ENCODE measurements around the gene HADHA. TPM values are rescaled to one million over a fixed set of nuclear protein-coding genes. Genes with fewer than 3 reads are reported as not detected.

The HADHA gene
- total and polyA plus RNA-seq, 2 donors (not counting 1 experiment from before 2014, with no cell fraction given): 29.8 to 96.7 TPM

DNA sequence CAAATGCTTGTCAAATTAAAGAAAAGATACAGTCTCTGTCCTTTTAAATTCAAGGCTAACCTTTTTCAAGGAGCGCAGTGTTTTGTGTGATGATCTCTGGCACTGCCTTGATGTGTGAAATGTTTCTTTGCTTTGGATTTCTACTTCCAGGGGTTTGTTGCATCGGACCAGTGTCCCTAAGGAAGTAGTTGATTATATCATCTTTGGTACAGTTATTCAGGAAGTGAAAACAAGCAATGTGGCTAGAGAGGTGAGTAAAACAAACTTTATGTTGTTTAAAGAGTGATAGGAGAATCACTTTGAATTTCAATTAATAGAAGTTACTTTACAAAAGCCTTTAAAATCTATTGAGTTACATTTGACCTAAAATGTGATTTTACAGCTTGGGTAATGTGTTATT lies 29.1 kb upstream of the HADHA start:
- ChIA-PET CTCF (interaction anchor here (0.9 kb wide), 1 partner anchor 185 kb away, joined by 3 read pairs; no protein-coding TSS in a partner anchor), POLR2A (no interaction called here)
- no peaks in the 10 kb centered on the region for H4K20me1 ChIP-seq (ENCODE audit: control insufficient read depth, insufficient read depth, low read length, poor library complexity, severe bottlenecking)
- Mint-ChIP-seq H3K27ac (no peak overlapping the region), H3K9me3 (ENCODE audit: insufficient read depth) (no peaks in the 10 kb centered on the region), H3K4me1 (peaks cover 17% of the 10 kb centered on the region), H3K27me3 (no peaks in the 10 kb centered on the region), H3K4me3 (no peak overlapping the region)
- no peak overlapping the region for H3K9ac ChIP-seq (ENCODE audit: low read length)
- H3K4me3 ChIP-seq (ENCODE audit: control extremely low read depth in 1 of 5, extremely low read depth in 1 of 5, insufficient read depth in 1 of 5, low read depth in 2 of 5, low read length in 4 of 5): no peak overlapping the region
- H3K36me3 ChIP-seq (replicated peaks in 1 of 2; ENCODE audit: control extremely low read depth in 1 of 2, control insufficient read depth in 1 of 2, extremely low read depth in 1 of 2, insufficient read depth in 2 of 2, low read length in 1 of 2): peaks cover 2 to 45% of the 10 kb centered on the region in 2 experiments
- H3K4me1 ChIP-seq (ENCODE audit: control insufficient read depth in 2 of 2, insufficient read depth in 2 of 2, low read length in 2 of 2): peaks cover 0 to 11% of the 10 kb centered on the region in 2 donors
- intact Hi-C loops (cut with micrococcal nuclease): no loop called here
- no peaks in the 10 kb centered on the region for H3K27me3 ChIP-seq (replicated peaks in 1 of 4; ENCODE audit: control extremely low read depth in 1 of 4, control insufficient read depth in 3 of 4, insufficient read depth in 4 of 4, low read length in 3 of 4)
- DNase-seq (no peak), ATAC-seq (ENCODE audit: low read depth) (no peak)
- no peak overlapping the region for H3K27ac ChIP-seq (ENCODE audit: low read length in 2 of 2)
- no peaks in the 10 kb centered on the region for H3K9me3 ChIP-seq (ENCODE audit: control extremely low read depth in 1 of 3, control insufficient read depth in 2 of 3, insufficient read depth in 1 of 3, low read length in 2 of 3)
- no peak overlapping the region for H2AFZ ChIP-seq (ENCODE audit: insufficient read depth, low read depth, low read length, poor library complexity, severe bottlenecking)
- H3K79me2 ChIP-seq (ENCODE audit: control insufficient read depth, insufficient read depth, low read length): no peaks in the 10 kb centered on the region
- no peak overlapping the region for H3K4me2 ChIP-seq (replicated peaks; ENCODE audit: low read depth, low read length, poor library complexity, severe bottlenecking)
- WGBS (ENCODE audit: insufficient coverage): 88% methylated on average over 2 of the region's 2 CpGs
- TF ChIP-seq, protein P1, sequence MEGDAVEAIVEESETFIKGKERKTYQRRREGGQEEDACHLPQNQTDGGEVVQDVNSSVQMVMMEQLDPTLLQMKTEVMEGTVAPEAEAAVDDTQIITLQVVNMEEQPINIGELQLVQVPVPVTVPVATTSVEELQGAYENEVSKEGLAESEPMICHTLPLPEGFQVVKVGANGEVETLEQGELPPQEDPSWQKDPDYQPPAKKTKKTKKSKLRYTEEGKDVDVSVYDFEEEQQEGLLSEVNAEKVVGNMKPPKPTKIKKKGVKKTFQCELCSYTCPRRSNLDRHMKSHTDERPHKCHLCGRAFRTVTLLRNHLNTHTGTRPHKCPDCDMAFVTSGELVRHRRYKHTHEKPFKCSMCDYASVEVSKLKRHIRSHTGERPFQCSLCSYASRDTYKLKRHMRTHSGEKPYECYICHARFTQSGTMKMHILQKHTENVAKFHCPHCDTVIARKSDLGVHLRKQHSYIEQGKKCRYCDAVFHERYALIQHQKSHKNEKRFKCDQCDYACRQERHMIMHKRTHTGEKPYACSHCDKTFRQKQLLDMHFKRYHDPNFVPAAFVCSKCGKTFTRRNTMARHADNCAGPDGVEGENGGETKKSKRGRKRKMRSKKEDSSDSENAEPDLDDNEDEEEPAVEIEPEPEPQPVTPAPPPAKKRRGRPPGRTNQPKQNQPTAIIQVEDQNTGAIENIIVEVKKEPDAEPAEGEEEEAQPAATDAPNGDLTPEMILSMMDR (IDR thresholded peaks at IDR 0.05): no peak
- TF ChIP-seq EZH2 (IDR thresholded peaks at IDR 0.05; ENCODE audit: borderline replicate concordance, insufficient read depth, low read depth, low read length, poor library complexity, severe bottlenecking): no peak

DNA sequence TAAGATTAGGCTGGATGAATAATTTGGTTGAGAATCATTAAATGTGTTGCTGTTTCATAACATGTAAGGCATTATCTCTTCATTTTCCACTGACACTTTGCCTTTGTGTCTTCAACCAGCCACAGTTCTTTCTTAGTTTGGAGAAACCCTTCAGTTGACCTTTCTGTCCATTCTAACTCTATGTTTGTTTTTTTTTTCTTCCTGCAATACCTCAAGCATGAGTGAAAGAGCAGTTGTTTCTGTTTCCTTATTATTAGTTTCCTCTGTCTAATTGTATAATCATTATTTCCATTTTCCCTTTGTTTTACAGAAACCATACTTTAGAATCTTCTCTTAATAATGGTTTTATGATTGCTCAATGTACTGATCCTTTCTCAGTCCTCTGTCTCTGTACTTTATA lies 25.9 kb upstream of the HADHA start:
- H3K9ac ChIP-seq (ENCODE audit: low read length): no peak overlapping the region
- H3K4me3 ChIP-seq (ENCODE audit: control extremely low read depth in 1 of 5, extremely low read depth in 1 of 5, insufficient read depth in 1 of 5, low read depth in 2 of 5, low read length in 4 of 5): no peak overlapping the region
- peaks cover 0 to 11% of the 10 kb centered on the region in 2 donors for H3K4me1 ChIP-seq (ENCODE audit: control insufficient read depth in 2 of 2, insufficient read depth in 2 of 2, low read length in 2 of 2)
- Mint-ChIP-seq H3K4me1 (peaks cover 19% of the 10 kb centered on the region), H3K27ac (peak overlapping the region; percentile 38), H3K4me3 (peak overlapping the region; percentile 41), H3K27me3 (no peaks in the 10 kb centered on the region), H3K9me3 (ENCODE audit: insufficient read depth) (no peaks in the 10 kb centered on the region)
- no peaks in the 10 kb centered on the region for H3K27me3 ChIP-seq (replicated peaks in 1 of 4; ENCODE audit: control extremely low read depth in 1 of 4, control insufficient read depth in 3 of 4, insufficient read depth in 4 of 4, low read length in 3 of 4)
- ChIA-PET CTCF (no interaction called here), POLR2A (no interaction called here)
- H2AFZ ChIP-seq (ENCODE audit: insufficient read depth, low read depth, low read length, poor library complexity, severe bottlenecking): no peak overlapping the region
- no peak overlapping the region for H3K27ac ChIP-seq (ENCODE audit: low read length in 2 of 2)
- no peak for TF ChIP-seq EZH2 (IDR thresholded peaks at IDR 0.05; ENCODE audit: borderline replicate concordance, insufficient read depth, low read depth, low read length, poor library complexity, severe bottlenecking)
- TF ChIP-seq, protein P1 (IDR thresholded peaks at IDR 0.05): no peak
- H3K36me3 ChIP-seq (replicated peaks in 1 of 2; ENCODE audit: control extremely low read depth in 1 of 2, control insufficient read depth in 1 of 2, extremely low read depth in 1 of 2, insufficient read depth in 2 of 2, low read length in 1 of 2): peaks cover 3 to 22% of the 10 kb centered on the region in 2 experiments
- no peaks in the 10 kb centered on the region for H4K20me1 ChIP-seq (ENCODE audit: control insufficient read depth, insufficient read depth, low read length, poor library complexity, severe bottlenecking)
- H3K9me3 ChIP-seq (ENCODE audit: control extremely low read depth in 1 of 3, control insufficient read depth in 2 of 3, insufficient read depth in 1 of 3, low read length in 2 of 3): no peaks in the 10 kb centered on the region
- H3K79me2 ChIP-seq (ENCODE audit: control insufficient read depth, insufficient read depth, low read length): no peaks in the 10 kb centered on the region
- no peak overlapping the region for H3K4me2 ChIP-seq (replicated peaks; ENCODE audit: low read depth, low read length, poor library complexity, severe bottlenecking)
- ATAC-seq (ENCODE audit: low read depth) (no peak), DNase-seq (no peak)
- intact Hi-C loops (cut with micrococcal nuclease): no loop called here
